H1 (cell line): Measurements from ENCODE around the gene ANKRD40. TPM values are rescaled to one million over a fixed set of nuclear protein-coding genes. Genes with fewer than 3 reads are reported as not detected.

Experiments
- CTCF ChIA-PET: fragments of 300-600 bp; sonication (Branson Sonifier 250); formaldehyde crosslinking; loops from one replicate; lab custom pipeline; 2021; ENCODE audit not compliant: partially characterized antibody; lab: Charles Lee
- POLR2A ChIA-PET: fragments of 300-600 bp; sonication (Branson Sonifier 250); formaldehyde crosslinking; loops from one replicate; lab custom pipeline; 2021; ENCODE audit warnings: inconsistent platforms; ENCODE audit not compliant: partially characterized antibody; lab: Charles Lee
- DNase-seq, 2 experiments: peaks; one replicate each; pipeline versions ENCODE4 v3.0.0 to v3.0.0-alpha.2; 2010 to 2022; ENCODE audit warnings: low spot score in 2 of 2, low read depth in 1 of 2, mixed read lengths in 1 of 2
- FAIRE-seq: peaks from 2 replicates; lab custom pipeline; 2011; peaks lifted over from hg19 to GRCh38; lab: Jason Lieb, UNC
- H2AFZ ChIP-seq: 2 replicates; pipeline ENCODE4 v1.8.1; 2012; ENCODE audit warnings: low read length, inconsistent platforms
- H2AK5ac ChIP-seq: 2 replicates; pipeline ENCODE4 v1.6.1; 2013; ENCODE audit warnings: low read depth, low read length
- H2BK120ac ChIP-seq: replicated peaks from 2 replicates; pipeline ENCODE3; 2013; ENCODE audit warnings: low read depth, low read length, inconsistent platforms
- H2BK12ac ChIP-seq: 2 replicates; pipeline ENCODE4 v1.6.1; 2013; ENCODE audit warnings: low read depth, low read length
- H2BK15ac ChIP-seq: 2 replicates; pipeline ENCODE4 v1.6.1; 2013; ENCODE audit warnings: low read length
- H2BK20ac ChIP-seq: 2 replicates; pipeline ENCODE4 v1.6.1; 2013; ENCODE audit warnings: low read length
- H2BK5ac ChIP-seq: 2 replicates; pipeline ENCODE4 v1.6.1; 2013; ENCODE audit warnings: low read depth, low read length
- H3K14ac ChIP-seq: 2 replicates; pipeline ENCODE4 v1.6.1; 2013; ENCODE audit warnings: inconsistent platforms; ENCODE audit not compliant: insufficient read length
- H3K18ac ChIP-seq: 2 replicates; pipeline ENCODE4 v1.6.1; 2013; ENCODE audit warnings: low read length; ENCODE audit errors: extremely low read depth
- H3K23ac ChIP-seq: 2 replicates; pipeline ENCODE4 v1.6.1; 2013; ENCODE audit warnings: inconsistent platforms; ENCODE audit not compliant: insufficient read length
- H3K23me2 ChIP-seq: 2 replicates; pipeline ENCODE4 v1.6.1; 2013; ENCODE audit warnings: low read depth, low read length
- H3K27ac ChIP-seq: 2 replicates; pipeline ENCODE4 v1.6.1; 2011; ENCODE audit warnings: low read depth, low read length, inconsistent platforms
- H3K27me3 ChIP-seq, 4 experiments: replicated peaks in 1 of 4; 1 replicate in 1 of 4; 2 replicates in 3 of 4; pipeline versions ENCODE4 v1.6.1 to v1.8.1; 2011 to 2013; ENCODE audit warnings: low read length in 3 of 4, mild to moderate bottlenecking in 3 of 4, inconsistent platforms in 2 of 4, mixed read lengths in 2 of 4, moderate library complexity in 1 of 4; ENCODE audit not compliant: control insufficient read depth in 3 of 4, insufficient read depth in 3 of 4; ENCODE audit errors: extremely low read depth in 1 of 4
- H3K36me3 ChIP-seq, 4 experiments: 2 replicates each; pipeline versions ENCODE4 v1.6.1 to v1.8.1; 2011 to 2013; ENCODE audit warnings: mild to moderate bottlenecking in 4 of 4, low read length in 3 of 4, moderate library complexity in 2 of 4, control low read depth in 1 of 4, inconsistent platforms in 1 of 4; ENCODE audit not compliant: insufficient read depth in 4 of 4, control insufficient read depth in 2 of 4
- H3K4ac ChIP-seq: replicated peaks from 2 replicates; pipeline ENCODE3; 2013; ENCODE audit warnings: low read length, low read depth, mixed read lengths, inconsistent platforms; ENCODE audit not compliant: insufficient read length
- H3K4me1 ChIP-seq, 4 experiments: replicated peaks in 1 of 4; 1 replicate in 1 of 4; 2 replicates in 3 of 4; pipeline versions ENCODE4 v1.6.1 to v1.8.1; 2011 to 2013; ENCODE audit warnings: low read length in 3 of 4, inconsistent platforms in 2 of 4, mixed read lengths in 1 of 4; ENCODE audit not compliant: insufficient read depth in 4 of 4, control insufficient read depth in 3 of 4
- H3K4me2 ChIP-seq, 2 experiments: 2 replicates each; pipeline versions ENCODE4 v1.6.1 to v1.8.1; 2011 to 2013; ENCODE audit warnings: low read depth in 2 of 2, low read length in 2 of 2, control low read depth in 1 of 2, inconsistent platforms in 1 of 2, mild to moderate bottlenecking in 1 of 2; ENCODE audit not compliant: insufficient read depth in 1 of 2
- H3K4me3 ChIP-seq, 4 experiments: fragments of 200-600, 300-600 bp in 1 of 4; sonication (generic), shearing (Covaris generic), sonication (Bioruptor Twin) in 1 of 4; 2 replicates each; pipeline versions ENCODE4 v1.5.1 to v1.8.1; 2011 to 2016; ENCODE audit warnings: low read length in 4 of 4, low read depth in 3 of 4, control low read depth in 2 of 4, inconsistent platforms in 2 of 4, mild to moderate bottlenecking in 2 of 4, mixed read lengths in 1 of 4, moderate library complexity in 1 of 4; ENCODE audit not compliant: insufficient read depth in 2 of 4; ENCODE audit errors: extremely low read depth in 1 of 4
- H3K56ac ChIP-seq: replicated peaks from 2 replicates; pipeline ENCODE3; 2013; ENCODE audit warnings: low read depth, mild to moderate bottlenecking, mixed read lengths, low read length, inconsistent platforms; ENCODE audit not compliant: insufficient read length
- H3K79me1 ChIP-seq: 2 replicates; pipeline ENCODE4 v1.6.1; 2013; ENCODE audit warnings: low read depth, low read length, control low read depth
- H3K79me2 ChIP-seq, 2 experiments: 2 replicates each; pipeline versions ENCODE4 v1.6.1 to v1.8.1; 2012 to 2013; ENCODE audit warnings: low read length in 2 of 2, mild to moderate bottlenecking in 2 of 2, inconsistent platforms in 1 of 2; ENCODE audit not compliant: insufficient read depth in 2 of 2, control insufficient read depth in 1 of 2
- H3K9ac ChIP-seq, 4 experiments: replicated peaks in 1 of 4; 1 replicate in 1 of 4; 2 replicates in 3 of 4; pipeline versions ENCODE4 v1.6.1 to v1.8.1; 2011 to 2013; ENCODE audit warnings: low read depth in 3 of 4, low read length in 3 of 4, control low read depth in 2 of 4, mild to moderate bottlenecking in 2 of 4, moderate library complexity in 2 of 4, inconsistent platforms in 1 of 4; ENCODE audit errors: extremely low read depth in 1 of 4
- H3K9me3 ChIP-seq, 2 experiments: 2 replicates each; pipeline versions ENCODE4 v1.6.1 to v1.8.1; 2012 to 2013; ENCODE audit warnings: mild to moderate bottlenecking in 2 of 2, moderate library complexity in 2 of 2, control low read depth in 1 of 2, inconsistent platforms in 1 of 2, low read depth in 1 of 2, low read length in 1 of 2, mixed read lengths in 1 of 2; ENCODE audit not compliant: insufficient read depth in 2 of 2
- H4K20me1 ChIP-seq, 2 experiments: replicated peaks in 1 of 2; 2 replicates each; pipeline versions ENCODE3 to v1.8.1; 2011 to 2013; ENCODE audit warnings: inconsistent platforms in 2 of 2, low read length in 2 of 2, mild to moderate bottlenecking in 1 of 2; ENCODE audit not compliant: insufficient read depth in 2 of 2, control insufficient read depth in 1 of 2
- H4K5ac ChIP-seq: 2 replicates; pipeline ENCODE4 v1.6.1; 2013; ENCODE audit warnings: low read length, low read depth, mixed read lengths, inconsistent platforms; ENCODE audit not compliant: insufficient read length
- H4K8ac ChIP-seq: 2 replicates; pipeline ENCODE4 v1.8.0; 2013; ENCODE audit warnings: mild to moderate bottlenecking, moderate library complexity, low read length, inconsistent platforms; ENCODE audit not compliant: insufficient read depth; ENCODE audit errors: extremely low read depth
- H4K91ac ChIP-seq: replicated peaks from 2 replicates; pipeline ENCODE3; 2013; ENCODE audit warnings: low read length, mixed read lengths, inconsistent platforms; ENCODE audit not compliant: insufficient read length
- ASH2L ChIP-seq: fragments of 200-600, 300-600 bp; sonication (generic); IDR thresholded peaks from one replicate; pipeline ENCODE4 v1.7.1; 2017; ENCODE audit warnings: low read length
- BRCA1 ChIP-seq: IDR thresholded peaks from 2 replicates; pipeline ENCODE4 v1.6.1; 2012; ENCODE audit warnings: low read depth, low read length, improper control_type of control experiment
- CHD2 ChIP-seq: IDR thresholded peaks from 2 replicates; pipeline ENCODE4 v1.6.1; 2012; ENCODE audit warnings: low read length, improper control_type of control experiment
- CTBP2 ChIP-seq: IDR thresholded peaks from 2 replicates; pipeline ENCODE4 v1.7.0; 2011; ENCODE audit warnings: borderline replicate concordance, mild to moderate bottlenecking, moderate library complexity, mixed read lengths, low read length; ENCODE audit not compliant: insufficient read depth, insufficient read length
- EZH2 ChIP-seq: fragments of 200-600 bp; sonication (generic); IDR thresholded peaks from 2 replicates; pipeline ENCODE4 v1.7.1; 2012; ENCODE audit warnings: low read depth, mild to moderate bottlenecking, moderate library complexity, low read length, inconsistent platforms; ENCODE audit not compliant: severe bottlenecking
- MAFK ChIP-seq: IDR thresholded peaks from 2 replicates; pipeline ENCODE4 v1.6.1; 2012; ENCODE audit warnings: low read depth, mild to moderate bottlenecking, improper control_type of control experiment, low read length
- POU5F1 ChIP-seq: IDR thresholded peaks from 2 replicates; pipeline ENCODE4 v1.6.1; 2011; ENCODE audit warnings: low read depth, mild to moderate bottlenecking, low read length, moderate library complexity
- SP1 ChIP-seq: IDR thresholded peaks from 2 replicates; pipeline ENCODE4 v1.6.1; 2011; ENCODE audit warnings: low read depth, low read length
- SUZ12 ChIP-seq: fragments of 200-600 bp; sonication (generic); IDR thresholded peaks from 2 replicates; pipeline ENCODE4 v1.6.1; 2012; ENCODE audit warnings: mild to moderate bottlenecking, inconsistent platforms, low read length, moderate library complexity, mixed read lengths
- TBP ChIP-seq: IDR thresholded peaks from 2 replicates; pipeline ENCODE4 v1.6.1; 2011; ENCODE audit warnings: low read depth, low read length, improper control_type of control experiment
- WGBS, 2 experiments: shearing (Covaris generic) in 1 of 2; methylation state at CpG; one replicate each; pipeline versions ENCODE4 v1.1.6 to v1.1.7; 2013 to 2015; ENCODE audit warnings: low lambda C conversion rate in 2 of 2, mixed read lengths in 2 of 2, inconsistent platforms in 1 of 2, low coverage in 1 of 2, missing lambda C conversion rate in 1 of 2; ENCODE audit not compliant: insufficient replicate concordance in 2 of 2, insufficient coverage in 1 of 2, insufficient read length in 1 of 2; ENCODE audit errors: extremely low coverage in 1 of 2, missing lambda C conversion rate in 1 of 2; 5-methylcytosine and 5-hydroxymethylcytosine counted together
- polyA plus RNA-seq, 7 experiments: library from polyadenylated mRNA; depleted of rRNA in 3 of 7; stranded (reverse) in 5 of 7; unstranded in 2 of 7; fragments of >200 nt in 5 of 7; fragments of 200-250 nt in 2 of 7; gene quantifications; 1 replicate in 5 of 7; 2 replicates in 1 of 7; 4 replicates in 1 of 7; pipeline versions ENCODE4 v1.2.1 to v1.2.3, GENCODE V29; 2011 to 2013; ENCODE audit warnings: missing spikeins in 2 of 7, mixed read lengths in 2 of 7
- total RNA-seq: library from RNA; stranded (reverse); fragmentation: NEBNext Ultra II Directional; extraction: Animal tissue kit (Norgen Biotek cat#: 25700); gene quantifications from 2 replicates; pipeline ENCODE4 v1.2.1, GENCODE V29; 2021
- TF ChIP-seq, protein P1 (sequence below): IDR thresholded peaks from 2 replicates; pipeline ENCODE4 v1.6.1; 2012; ENCODE audit warnings: low read length, inconsistent platforms
- TF ChIP-seq, protein P2 (sequence below): IDR thresholded peaks from 2 replicates; pipeline ENCODE4 v1.6.1; 2012; ENCODE audit warnings: inconsistent platforms

ANKRD40 gene
- total and polyA plus RNA-seq, 2 of the 8 experiments (the other 6 are each of a cell fraction or from before 2014, with no cell fraction given), result 26.1 to 50.1 TPM

DNA sequence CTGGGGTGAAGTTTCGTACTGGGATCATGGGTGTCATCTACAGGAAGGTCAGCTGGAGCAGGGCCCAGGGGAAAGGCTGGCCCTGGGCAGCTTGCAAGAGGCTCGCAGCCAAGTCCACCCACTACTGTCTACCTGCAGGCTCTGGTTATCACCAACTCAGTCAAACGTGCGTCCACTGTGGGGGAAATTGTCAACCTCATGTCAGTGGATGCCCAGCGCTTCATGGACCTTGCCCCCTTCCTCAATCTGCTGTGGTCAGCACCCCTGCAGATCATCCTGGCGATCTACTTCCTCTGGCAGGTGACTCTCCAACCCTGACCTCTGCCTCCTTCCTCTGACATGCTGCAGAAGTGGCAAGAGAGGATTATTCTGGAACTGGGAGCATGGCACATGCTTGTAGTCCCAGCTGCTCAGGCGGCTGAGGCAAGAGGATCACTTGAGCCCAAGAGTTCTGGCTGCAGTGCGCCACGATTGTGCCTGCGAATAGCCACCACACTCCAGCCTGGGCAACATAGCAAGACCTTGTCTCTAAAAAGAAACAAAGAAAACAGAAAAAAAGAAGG is 43.8 kb downstream of the ANKRD40 start:
- H3K4ac ChIP-seq, result no peak overlapping the region
- H3K23me2 ChIP-seq, result no peaks in the 10 kb centered on the region
- no peaks in the 10 kb centered on the region for H3K27me3 ChIP-seq
- no peak overlapping the region for H3K27ac ChIP-seq
- 87% methylated on average over 10 of the region's 10 CpGs; no CpG with 5 or more reads in 1 of the 2 experiments for WGBS, 2 experiments
- H2AFZ ChIP-seq, result no peak overlapping the region
- H2BK120ac ChIP-seq, result no peak overlapping the region
- no peak overlapping the region for H3K4me2 ChIP-seq
- FAIRE-seq (no peak), DNase-seq (no peak)
- no peak overlapping the region for H3K14ac ChIP-seq
- no peaks in the 10 kb centered on the region for H4K20me1 ChIP-seq
- no peak overlapping the region; the same call in 1 of the 2 replicates for H2AK5ac ChIP-seq
- H4K91ac ChIP-seq, result no peak overlapping the region
- H2BK20ac ChIP-seq, result no peak overlapping the region
- ChIA-PET POLR2A (no interaction called here), CTCF (interaction anchor here (10.0 kb wide), 1 partner anchor 30 kb away, joined by 96 read pairs; no protein-coding TSS in a partner anchor)
- H3K79me1 ChIP-seq, result no peaks in the 10 kb centered on the region
- no peak overlapping the region for H2BK12ac ChIP-seq
- no peak overlapping the region; the same call in 1 of the 2 replicates for H4K8ac ChIP-seq
- H3K4me1 ChIP-seq, result peaks cover 4 to 15% (median 10%) of the 10 kb centered on the region in 4 experiments
- H3K9ac ChIP-seq, result no peak overlapping the region
- H3K56ac ChIP-seq, result no peak overlapping the region
- H2BK15ac ChIP-seq, result no peak overlapping the region
- H3K23ac ChIP-seq, result no peak overlapping the region
- no peak overlapping the region for H2BK5ac ChIP-seq
- no peak overlapping the region for H4K5ac ChIP-seq
- no peaks in the 10 kb centered on the region for H3K36me3 ChIP-seq
- H3K9me3 ChIP-seq, result no peaks in the 10 kb centered on the region
- no peaks in the 10 kb centered on the region for H3K79me2 ChIP-seq
- no peak overlapping the region for H3K18ac ChIP-seq
- H3K4me3 ChIP-seq, result no peak overlapping the region
- no peak for TF ChIP-seq SUZ12
- TF ChIP-seq, protein P1, sequence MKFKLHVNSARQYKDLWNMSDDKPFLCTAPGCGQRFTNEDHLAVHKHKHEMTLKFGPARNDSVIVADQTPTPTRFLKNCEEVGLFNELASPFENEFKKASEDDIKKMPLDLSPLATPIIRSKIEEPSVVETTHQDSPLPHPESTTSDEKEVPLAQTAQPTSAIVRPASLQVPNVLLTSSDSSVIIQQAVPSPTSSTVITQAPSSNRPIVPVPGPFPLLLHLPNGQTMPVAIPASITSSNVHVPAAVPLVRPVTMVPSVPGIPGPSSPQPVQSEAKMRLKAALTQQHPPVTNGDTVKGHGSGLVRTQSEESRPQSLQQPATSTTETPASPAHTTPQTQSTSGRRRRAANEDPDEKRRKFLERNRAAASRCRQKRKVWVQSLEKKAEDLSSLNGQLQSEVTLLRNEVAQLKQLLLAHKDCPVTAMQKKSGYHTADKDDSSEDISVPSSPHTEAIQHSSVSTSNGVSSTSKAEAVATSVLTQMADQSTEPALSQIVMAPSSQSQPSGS, result no peak
- TF ChIP-seq MAFK, result no peak
- no peak for TF ChIP-seq BRCA1
- TF ChIP-seq EZH2, result no peak
- no peak for TF ChIP-seq CTBP2
- TF ChIP-seq TBP, result no peak
- no peak for TF ChIP-seq CHD2
- no peak for TF ChIP-seq POU5F1
- TF ChIP-seq ASH2L, result no peak
- TF ChIP-seq, protein P2, sequence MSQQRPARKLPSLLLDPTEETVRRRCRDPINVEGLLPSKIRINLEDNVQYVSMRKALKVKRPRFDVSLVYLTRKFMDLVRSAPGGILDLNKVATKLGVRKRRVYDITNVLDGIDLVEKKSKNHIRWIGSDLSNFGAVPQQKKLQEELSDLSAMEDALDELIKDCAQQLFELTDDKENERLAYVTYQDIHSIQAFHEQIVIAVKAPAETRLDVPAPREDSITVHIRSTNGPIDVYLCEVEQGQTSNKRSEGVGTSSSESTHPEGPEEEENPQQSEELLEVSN, result no peak
- no peak for TF ChIP-seq SP1
